H1 (cell line): ENCODE data around the gene ATAT1. TPM values are rescaled to one million over a fixed set of nuclear protein-coding genes. Genes with fewer than 3 reads are reported as not detected.

ENCODE experiments used
- CTCF ChIA-PET: fragments of 300-600 bp; sonication (Branson Sonifier 250); formaldehyde crosslinking; loops from one replicate; lab custom pipeline; 2021; ENCODE audit not compliant: partially characterized antibody; lab: Charles Lee
- POLR2A ChIA-PET: fragments of 300-600 bp; sonication (Branson Sonifier 250); formaldehyde crosslinking; loops from one replicate; lab custom pipeline; 2021; ENCODE audit warnings: inconsistent platforms; ENCODE audit not compliant: partially characterized antibody; lab: Charles Lee
- DNase-seq, 2 experiments: peaks; one replicate each; pipeline versions ENCODE4 v3.0.0 to v3.0.0-alpha.2; 2010 to 2022; ENCODE audit warnings: low spot score in 2 of 2, low read depth in 1 of 2, mixed read lengths in 1 of 2
- FAIRE-seq: peaks from 2 replicates; lab custom pipeline; 2011; peaks lifted over from hg19 to GRCh38; lab: Jason Lieb, UNC
- H2AFZ ChIP-seq: 2 replicates; pipeline ENCODE4 v1.8.1; 2012; ENCODE audit warnings: low read length, inconsistent platforms
- H2AK5ac ChIP-seq: 2 replicates; pipeline ENCODE4 v1.6.1; 2013; ENCODE audit warnings: low read depth, low read length
- H2BK120ac ChIP-seq: replicated peaks from 2 replicates; pipeline ENCODE3; 2013; ENCODE audit warnings: low read depth, low read length, inconsistent platforms
- H2BK12ac ChIP-seq: 2 replicates; pipeline ENCODE4 v1.6.1; 2013; ENCODE audit warnings: low read depth, low read length
- H2BK15ac ChIP-seq: 2 replicates; pipeline ENCODE4 v1.6.1; 2013; ENCODE audit warnings: low read length
- H2BK20ac ChIP-seq: 2 replicates; pipeline ENCODE4 v1.6.1; 2013; ENCODE audit warnings: low read length
- H2BK5ac ChIP-seq: 2 replicates; pipeline ENCODE4 v1.6.1; 2013; ENCODE audit warnings: low read depth, low read length
- H3K14ac ChIP-seq: 2 replicates; pipeline ENCODE4 v1.6.1; 2013; ENCODE audit warnings: inconsistent platforms; ENCODE audit not compliant: insufficient read length
- H3K18ac ChIP-seq: 2 replicates; pipeline ENCODE4 v1.6.1; 2013; ENCODE audit warnings: low read length; ENCODE audit errors: extremely low read depth
- H3K23ac ChIP-seq: 2 replicates; pipeline ENCODE4 v1.6.1; 2013; ENCODE audit warnings: inconsistent platforms; ENCODE audit not compliant: insufficient read length
- H3K23me2 ChIP-seq: 2 replicates; pipeline ENCODE4 v1.6.1; 2013; ENCODE audit warnings: low read depth, low read length
- H3K27ac ChIP-seq: 2 replicates; pipeline ENCODE4 v1.6.1; 2011; ENCODE audit warnings: low read depth, low read length, inconsistent platforms
- H3K27me3 ChIP-seq, 4 experiments: replicated peaks in 1 of 4; 1 replicate in 1 of 4; 2 replicates in 3 of 4; pipeline versions ENCODE4 v1.6.1 to v1.8.1; 2011 to 2013; ENCODE audit warnings: low read length in 3 of 4, mild to moderate bottlenecking in 3 of 4, inconsistent platforms in 2 of 4, mixed read lengths in 2 of 4, moderate library complexity in 1 of 4; ENCODE audit not compliant: control insufficient read depth in 3 of 4, insufficient read depth in 3 of 4; ENCODE audit errors: extremely low read depth in 1 of 4
- H3K36me3 ChIP-seq, 4 experiments: 2 replicates each; pipeline versions ENCODE4 v1.6.1 to v1.8.1; 2011 to 2013; ENCODE audit warnings: mild to moderate bottlenecking in 4 of 4, low read length in 3 of 4, moderate library complexity in 2 of 4, control low read depth in 1 of 4, inconsistent platforms in 1 of 4; ENCODE audit not compliant: insufficient read depth in 4 of 4, control insufficient read depth in 2 of 4
- H3K4ac ChIP-seq: replicated peaks from 2 replicates; pipeline ENCODE3; 2013; ENCODE audit warnings: low read length, low read depth, mixed read lengths, inconsistent platforms; ENCODE audit not compliant: insufficient read length
- H3K4me1 ChIP-seq, 4 experiments: replicated peaks in 1 of 4; 1 replicate in 1 of 4; 2 replicates in 3 of 4; pipeline versions ENCODE4 v1.6.1 to v1.8.1; 2011 to 2013; ENCODE audit warnings: low read length in 3 of 4, inconsistent platforms in 2 of 4, mixed read lengths in 1 of 4; ENCODE audit not compliant: insufficient read depth in 4 of 4, control insufficient read depth in 3 of 4
- H3K4me2 ChIP-seq, 2 experiments: 2 replicates each; pipeline versions ENCODE4 v1.6.1 to v1.8.1; 2011 to 2013; ENCODE audit warnings: low read depth in 2 of 2, low read length in 2 of 2, control low read depth in 1 of 2, inconsistent platforms in 1 of 2, mild to moderate bottlenecking in 1 of 2; ENCODE audit not compliant: insufficient read depth in 1 of 2
- H3K4me3 ChIP-seq, 4 experiments: fragments of 200-600, 300-600 bp in 1 of 4; sonication (generic), shearing (Covaris generic), sonication (Bioruptor Twin) in 1 of 4; 2 replicates each; pipeline versions ENCODE4 v1.5.1 to v1.8.1; 2011 to 2016; ENCODE audit warnings: low read length in 4 of 4, low read depth in 3 of 4, control low read depth in 2 of 4, inconsistent platforms in 2 of 4, mild to moderate bottlenecking in 2 of 4, mixed read lengths in 1 of 4, moderate library complexity in 1 of 4; ENCODE audit not compliant: insufficient read depth in 2 of 4; ENCODE audit errors: extremely low read depth in 1 of 4
- H3K56ac ChIP-seq: replicated peaks from 2 replicates; pipeline ENCODE3; 2013; ENCODE audit warnings: low read depth, mild to moderate bottlenecking, mixed read lengths, low read length, inconsistent platforms; ENCODE audit not compliant: insufficient read length
- H3K79me1 ChIP-seq: 2 replicates; pipeline ENCODE4 v1.6.1; 2013; ENCODE audit warnings: low read depth, low read length, control low read depth
- H3K79me2 ChIP-seq, 2 experiments: 2 replicates each; pipeline versions ENCODE4 v1.6.1 to v1.8.1; 2012 to 2013; ENCODE audit warnings: low read length in 2 of 2, mild to moderate bottlenecking in 2 of 2, inconsistent platforms in 1 of 2; ENCODE audit not compliant: insufficient read depth in 2 of 2, control insufficient read depth in 1 of 2
- H3K9ac ChIP-seq, 4 experiments: replicated peaks in 1 of 4; 1 replicate in 1 of 4; 2 replicates in 3 of 4; pipeline versions ENCODE4 v1.6.1 to v1.8.1; 2011 to 2013; ENCODE audit warnings: low read depth in 3 of 4, low read length in 3 of 4, control low read depth in 2 of 4, mild to moderate bottlenecking in 2 of 4, moderate library complexity in 2 of 4, inconsistent platforms in 1 of 4; ENCODE audit errors: extremely low read depth in 1 of 4
- H3K9me3 ChIP-seq, 2 experiments: 2 replicates each; pipeline versions ENCODE4 v1.6.1 to v1.8.1; 2012 to 2013; ENCODE audit warnings: mild to moderate bottlenecking in 2 of 2, moderate library complexity in 2 of 2, control low read depth in 1 of 2, inconsistent platforms in 1 of 2, low read depth in 1 of 2, low read length in 1 of 2, mixed read lengths in 1 of 2; ENCODE audit not compliant: insufficient read depth in 2 of 2
- H4K20me1 ChIP-seq, 2 experiments: replicated peaks in 1 of 2; 2 replicates each; pipeline versions ENCODE3 to v1.8.1; 2011 to 2013; ENCODE audit warnings: inconsistent platforms in 2 of 2, low read length in 2 of 2, mild to moderate bottlenecking in 1 of 2; ENCODE audit not compliant: insufficient read depth in 2 of 2, control insufficient read depth in 1 of 2
- H4K5ac ChIP-seq: 2 replicates; pipeline ENCODE4 v1.6.1; 2013; ENCODE audit warnings: low read length, low read depth, mixed read lengths, inconsistent platforms; ENCODE audit not compliant: insufficient read length
- H4K8ac ChIP-seq: 2 replicates; pipeline ENCODE4 v1.8.0; 2013; ENCODE audit warnings: mild to moderate bottlenecking, moderate library complexity, low read length, inconsistent platforms; ENCODE audit not compliant: insufficient read depth; ENCODE audit errors: extremely low read depth
- H4K91ac ChIP-seq: replicated peaks from 2 replicates; pipeline ENCODE3; 2013; ENCODE audit warnings: low read length, mixed read lengths, inconsistent platforms; ENCODE audit not compliant: insufficient read length
- ASH2L ChIP-seq: fragments of 200-600, 300-600 bp; sonication (generic); IDR thresholded peaks from one replicate; pipeline ENCODE4 v1.7.1; 2017; ENCODE audit warnings: low read length
- EGR1 ChIP-seq: IDR thresholded peaks from 2 replicates; pipeline ENCODE4 v1.6.1; 2011; ENCODE audit warnings: low read depth, low read length, borderline replicate concordance
- FOSL1 ChIP-seq: IDR thresholded peaks from 2 replicates; pipeline ENCODE4 v1.6.1; 2011; ENCODE audit warnings: mild to moderate bottlenecking, low read depth, low read length, moderate library complexity; ENCODE audit not compliant: insufficient read depth
- KDM4A ChIP-seq: IDR thresholded peaks from one replicate; pipeline ENCODE4 v1.7.1; 2012; ENCODE audit warnings: low read depth, mild to moderate bottlenecking, moderate library complexity, low read length, inconsistent platforms; ENCODE audit not compliant: severe bottlenecking
- PHF8 ChIP-seq: fragments of 200-600 bp; sonication (generic); conservative IDR thresholded peaks from 2 replicates; pipeline ENCODE4 v1.7.1; 2012; ENCODE audit warnings: low read depth, mild to moderate bottlenecking, inconsistent platforms, low read length, moderate library complexity
- SAP30 ChIP-seq: fragments of 300-600 bp; sonication (generic); IDR thresholded peaks from 2 replicates; pipeline ENCODE4 v1.7.1; 2012; ENCODE audit warnings: low read length, moderate library complexity, mild to moderate bottlenecking, inconsistent platforms; ENCODE audit not compliant: insufficient read depth, insufficient replicate concordance
- WGBS, 2 experiments: shearing (Covaris generic) in 1 of 2; methylation state at CpG; one replicate each; pipeline versions ENCODE4 v1.1.6 to v1.1.7; 2013 to 2015; ENCODE audit warnings: low lambda C conversion rate in 2 of 2, mixed read lengths in 2 of 2, inconsistent platforms in 1 of 2, low coverage in 1 of 2, missing lambda C conversion rate in 1 of 2; ENCODE audit not compliant: insufficient replicate concordance in 2 of 2, insufficient coverage in 1 of 2, insufficient read length in 1 of 2; ENCODE audit errors: extremely low coverage in 1 of 2, missing lambda C conversion rate in 1 of 2; 5-methylcytosine and 5-hydroxymethylcytosine counted together
- polyA plus RNA-seq, 7 experiments: library from polyadenylated mRNA; depleted of rRNA in 3 of 7; stranded (reverse) in 5 of 7; unstranded in 2 of 7; fragments of >200 nt in 5 of 7; fragments of 200-250 nt in 2 of 7; gene quantifications; 1 replicate in 5 of 7; 2 replicates in 1 of 7; 4 replicates in 1 of 7; pipeline versions ENCODE4 v1.2.1 to v1.2.3, GENCODE V29; 2011 to 2013; ENCODE audit warnings: missing spikeins in 2 of 7, mixed read lengths in 2 of 7
- total RNA-seq: library from RNA; stranded (reverse); fragmentation: NEBNext Ultra II Directional; extraction: Animal tissue kit (Norgen Biotek cat#: 25700); gene quantifications from 2 replicates; pipeline ENCODE4 v1.2.1, GENCODE V29; 2021
- TF ChIP-seq, protein P1 (sequence below), 3 experiments: IDR thresholded peaks; 1 replicate in 2 of 3; 2 replicates in 1 of 3; pipeline versions ENCODE4 v1.5.1 to v1.6.1; 2011; ENCODE audit warnings: low read length in 3 of 3, mild to moderate bottlenecking in 3 of 3, inconsistent platforms in 2 of 3, low read depth in 1 of 3, moderate library complexity in 1 of 3; ENCODE audit not compliant: insufficient read depth in 1 of 3; ENCODE audit errors: control extremely low read depth in 1 of 3

ATAT1 gene
- total and polyA plus RNA-seq, 2 of the 8 experiments (the other 6 are each of a cell fraction or from before 2014, with no cell fraction given) = 14.4 to 14.6 TPM

DNA sequence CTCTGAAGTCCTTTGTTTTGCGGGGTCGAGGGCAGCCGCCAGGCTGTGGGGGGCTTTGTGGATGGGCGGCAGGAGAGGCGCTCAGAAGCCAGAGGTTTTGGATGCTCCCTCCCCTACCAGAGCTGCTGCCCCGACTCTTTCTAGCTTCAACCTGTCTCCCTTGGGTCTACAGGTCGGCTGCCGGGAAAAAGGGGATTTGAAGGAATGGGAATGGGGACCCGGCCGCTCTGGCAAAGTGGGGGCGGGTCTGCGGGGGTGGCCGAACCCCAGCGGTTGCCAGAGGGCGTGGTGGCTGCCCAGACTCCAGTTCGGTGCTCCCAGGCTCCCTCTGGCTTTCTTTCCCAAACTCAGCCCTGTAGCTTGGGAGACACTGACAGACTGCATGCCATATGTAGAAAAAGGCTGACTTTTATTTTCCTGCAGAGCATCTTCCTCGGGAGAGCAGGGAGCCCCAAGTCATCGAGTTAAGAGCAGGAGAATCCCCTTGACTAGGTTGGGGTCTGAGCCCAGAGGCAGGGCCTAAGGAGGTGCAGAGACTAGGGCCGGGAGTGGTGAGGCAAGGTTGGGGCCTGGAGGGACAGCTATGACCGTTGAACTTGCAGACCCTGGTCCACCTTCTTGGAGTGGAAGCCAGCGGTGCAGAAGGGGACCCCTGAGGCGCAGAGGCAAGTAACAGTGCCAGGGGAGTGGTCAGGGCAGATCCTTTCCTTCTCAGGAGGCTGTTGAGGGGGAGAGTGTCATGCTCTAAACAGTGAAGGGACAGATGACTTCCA lies 61.2 kb downstream of the ATAT1 start:
- no peak overlapping the region for H2BK120ac ChIP-seq
- TF ChIP-seq, protein P1, sequence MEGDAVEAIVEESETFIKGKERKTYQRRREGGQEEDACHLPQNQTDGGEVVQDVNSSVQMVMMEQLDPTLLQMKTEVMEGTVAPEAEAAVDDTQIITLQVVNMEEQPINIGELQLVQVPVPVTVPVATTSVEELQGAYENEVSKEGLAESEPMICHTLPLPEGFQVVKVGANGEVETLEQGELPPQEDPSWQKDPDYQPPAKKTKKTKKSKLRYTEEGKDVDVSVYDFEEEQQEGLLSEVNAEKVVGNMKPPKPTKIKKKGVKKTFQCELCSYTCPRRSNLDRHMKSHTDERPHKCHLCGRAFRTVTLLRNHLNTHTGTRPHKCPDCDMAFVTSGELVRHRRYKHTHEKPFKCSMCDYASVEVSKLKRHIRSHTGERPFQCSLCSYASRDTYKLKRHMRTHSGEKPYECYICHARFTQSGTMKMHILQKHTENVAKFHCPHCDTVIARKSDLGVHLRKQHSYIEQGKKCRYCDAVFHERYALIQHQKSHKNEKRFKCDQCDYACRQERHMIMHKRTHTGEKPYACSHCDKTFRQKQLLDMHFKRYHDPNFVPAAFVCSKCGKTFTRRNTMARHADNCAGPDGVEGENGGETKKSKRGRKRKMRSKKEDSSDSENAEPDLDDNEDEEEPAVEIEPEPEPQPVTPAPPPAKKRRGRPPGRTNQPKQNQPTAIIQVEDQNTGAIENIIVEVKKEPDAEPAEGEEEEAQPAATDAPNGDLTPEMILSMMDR (IDR thresholded peaks at IDR 0.05; ENCODE audit: control extremely low read depth in 1 of 3, insufficient read depth in 1 of 3, low read depth in 1 of 3, low read length in 3 of 3) = peak in 1 of 3 experiments; percentile 23; a peak in 1 of 4 replicates
- TF ChIP-seq FOSL1 (no peak), EGR1 (peak; percentile 60; the same call in 1 of the 2 replicates), PHF8 (0 out of 2 replicates have a peak, but pooled peaks have one; percentile 33), ASH2L (peak; percentile 7), KDM4A (peak; percentile 52), SAP30 (peak; percentile 68)

More for the DNA sequence above, 61.2 kb downstream of the ATAT1 start:
- Histone ChIP-seq H3K23ac (no peak overlapping the region), H3K27me3 (no peaks in the 10 kb centered on the region), H3K9me3 (no peaks in the 10 kb centered on the region), H4K5ac (peak overlapping the region; percentile 75), H3K4me1 (peaks cover 0 to 41% (median 26%) of the 10 kb centered on the region in 4 experiments; a peak in 6 of 7 replicates), H4K20me1 (peaks cover 3% of the 10 kb centered on the region in 2 experiments), H3K4me2 (peak overlapping the region; percentile 96 to 98), H4K91ac (peak overlapping the region; percentile 52), H3K4me3 (peak overlapping the region; percentile 49 to 97 (median 80)), H3K79me1 (peaks cover 4% of the 10 kb centered on the region; the same call in 1 of the 2 replicates), H3K9ac (peak overlapping the region in 2 of 4 experiments; percentile 50 to 51; a peak in 4 of 7 replicates), H3K14ac (no peak overlapping the region), H3K27ac (no peak overlapping the region), H4K8ac (no peak overlapping the region; the same call in 1 of the 2 replicates), H3K36me3 (no peaks in the 10 kb centered on the region; a peak in 1 of 8 replicates), H3K4ac (peak overlapping the region; percentile 75), H3K56ac (peak overlapping the region; percentile 79), H3K23me2 (peaks cover 15% of the 10 kb centered on the region), H2BK12ac (peak overlapping the region; percentile 52; the same call in 1 of the 2 replicates), H2AK5ac (no peak overlapping the region; the same call in 1 of the 2 replicates), H2BK20ac (no peak overlapping the region), H2AFZ (no peak overlapping the region), H2BK15ac (0 out of 2 replicates have a peak overlapping the region, but pooled peaks have one; percentile 55), H3K79me2 (peaks cover 0 to 16% of the 10 kb centered on the region in 2 experiments; a peak in 3 of 4 replicates), H2BK5ac (peak overlapping the region; percentile 78; the same call in 1 of the 2 replicates), H3K18ac (peak overlapping the region; percentile 93; the same call in 1 of the 2 replicates)
- WGBS, 2 experiments = 19% methylated on average over 18 of the region's 22 CpGs; no CpG with 5 or more reads in 1 of the 2 experiments
- ChIA-PET CTCF (interaction anchor here (0.8 to 3.7 kb wide), 10 partner anchors 9 to 415 kb away, joined by 3 to 28 read pairs (median 3); partner anchors contain the start of gene MDC1), POLR2A (interaction anchor here (0.8 to 26.7 kb wide), 10 partner anchors 10 to 77 kb away, joined by 3 to 732 read pairs (median 6); partner anchors contain the start of genes DHX16, FLOT1, IER3 and MDC1)
- no peak for FAIRE-seq
- no peak for DNase-seq
